Urinary bladder (tissue), 4 donors: ENCODE measurements around the gene MATR3. TPM values are rescaled to one million over a fixed set of nuclear protein-coding genes. Genes with fewer than 3 reads are reported as not detected.
A peak's percentile ranks its signal among the peaks of the same experiment; 100 is the strongest.

Source experiments
- DNase-seq: peaks from one replicate; pipeline ENCODE4 v3.0.0-alpha.2; 2015; ENCODE audit errors: extremely low spot score
- H3K27ac ChIP-seq: one replicate; pipeline ENCODE4 v1.5.1; 2013; ENCODE audit warnings: low read depth, mild to moderate bottlenecking, moderate library complexity
- H3K36me3 ChIP-seq: one replicate; pipeline ENCODE4 v1.6.1; 2013; ENCODE audit warnings: mild to moderate bottlenecking, moderate library complexity; ENCODE audit not compliant: insufficient read depth
- H3K4me1 ChIP-seq: one replicate; pipeline ENCODE4 v1.6.1; 2013; ENCODE audit warnings: mild to moderate bottlenecking, moderate library complexity; ENCODE audit not compliant: insufficient read depth
- H3K4me3 ChIP-seq: one replicate; pipeline ENCODE4 v1.5.1; 2013; ENCODE audit warnings: low read depth, low read length
- WGBS: extraction: QIAGEN DNeasy Blood & Tissue Kit; methylation state at CpG from one replicate; pipeline ENCODE4 v1.1.7; 2013; 5-methylcytosine and 5-hydroxymethylcytosine counted together
- polyA plus RNA-seq: library from polyadenylated mRNA; stranded (reverse); fragments of 200-250 nt; gene quantifications from one replicate; pipeline ENCODE4 v1.2.3, GENCODE V29; 2013
- total RNA-seq: library from RNA; depleted of rRNA; stranded (reverse); fragments of >200 nt; gene quantifications from one replicate; pipeline ENCODE4 v1.2.3, GENCODE V29; 2014
- donor health status: healthy with polysubstance abuse.
- donor health status: healthy.

Gene MATR3
- total and polyA plus RNA-seq, 2 donors, result 163 to 454 TPM

- no peak for DNase-seq
- no peak overlapping the region for H3K4me3 ChIP-seq
- H3K4me1 ChIP-seq, result no peaks in the 10 kb centered on the region
- H3K36me3 ChIP-seq, result peaks cover 5% of the 10 kb centered on the region
- H3K27ac ChIP-seq, result no peak overlapping the region
- 26% methylated on average over 2 of the region's 2 CpGs for WGBS
Observed at GRCh38 chr5:139363937-139364336, 70.4 kb downstream of the MATR3 start.

DNA sequence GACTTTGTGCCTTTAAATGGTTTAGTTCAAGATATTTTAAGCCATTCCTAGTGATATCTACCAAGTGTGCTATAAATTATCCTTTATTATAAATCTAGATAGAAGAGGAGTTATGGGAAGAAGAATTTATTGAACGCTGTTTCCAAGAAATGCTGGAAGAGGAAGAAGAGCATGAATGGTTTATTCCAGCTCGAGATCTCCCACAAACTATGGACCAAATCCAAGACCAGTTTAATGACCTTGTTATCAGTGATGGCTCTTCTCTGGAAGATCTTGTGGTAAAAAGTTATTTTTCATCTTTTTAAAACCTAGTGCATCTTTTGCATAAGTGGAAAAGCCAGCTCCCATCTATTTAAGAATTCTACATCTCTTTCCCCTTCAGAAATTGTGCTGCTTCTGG, 70.9 kb downstream of the MATR3 start:
- no peak overlapping the region for H3K27ac ChIP-seq
- no peaks in the 10 kb centered on the region for H3K4me1 ChIP-seq
- peak; percentile 72 for DNase-seq
- H3K36me3 ChIP-seq, result peaks cover 5% of the 10 kb centered on the region
- WGBS, result 29% methylated on average over 2 of the region's 2 CpGs
- no peak overlapping the region for H3K4me3 ChIP-seq

DNA sequence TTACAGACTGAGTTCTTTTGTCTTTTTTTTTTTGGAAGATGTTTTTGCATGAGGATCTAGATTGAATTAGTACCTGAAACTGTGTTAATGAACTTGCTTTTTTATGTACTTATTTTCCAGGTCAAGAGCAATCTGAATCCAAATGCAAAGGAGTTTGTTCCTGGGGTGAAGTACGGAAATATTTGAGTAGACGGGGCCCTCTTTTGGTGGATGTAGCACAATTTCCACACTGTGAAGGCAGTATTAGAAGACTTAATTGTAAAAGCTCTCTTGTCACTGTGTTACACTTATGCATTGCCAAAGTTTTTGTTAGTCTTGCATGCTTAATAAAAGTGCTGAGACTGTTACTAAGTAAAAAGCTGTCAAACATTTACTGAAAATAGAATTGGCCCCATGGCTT, 75.1 kb downstream of the MATR3 start:
- H3K4me3 ChIP-seq, result no peak overlapping the region
- H3K36me3 ChIP-seq, result peaks cover 7% of the 10 kb centered on the region
- 72% methylated on average over 2 of the region's 2 CpGs for WGBS
- no peaks in the 10 kb centered on the region for H3K4me1 ChIP-seq
- no peak overlapping the region for H3K27ac ChIP-seq
- DNase-seq, result no peak

DNA sequence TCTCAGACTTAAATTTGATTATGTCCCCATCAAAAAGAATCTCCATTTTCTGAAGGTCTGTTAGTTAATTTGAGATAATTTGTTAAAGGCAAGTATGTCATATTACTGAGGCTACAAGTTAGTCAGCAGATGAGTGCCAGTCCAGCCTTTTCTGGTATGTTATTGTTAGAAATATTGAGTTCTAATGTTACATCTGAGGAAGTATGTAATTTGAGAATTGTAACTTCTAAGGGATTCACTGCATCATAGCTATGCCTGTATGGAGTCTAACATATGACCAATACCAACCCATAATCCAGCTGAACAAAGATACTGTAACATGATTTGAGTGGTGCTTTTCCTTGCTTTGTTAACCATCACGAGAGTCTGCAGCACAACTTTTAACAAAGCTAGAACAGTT, 75.6 kb downstream of the MATR3 start:
- DNase-seq, result no peak
- 83% methylated on average over 1 of the region's 1 CpG for WGBS
- Histone ChIP-seq H3K4me3 (no peak overlapping the region), H3K36me3 (peaks cover 7% of the 10 kb centered on the region), H3K4me1 (no peaks in the 10 kb centered on the region), H3K27ac (no peak overlapping the region)

GRCh38 chr5:139371482-139372435, 78.2 kb downstream of the MATR3 start:
- H3K27ac ChIP-seq, result no peak overlapping the region
- H3K4me3 ChIP-seq, result no peak overlapping the region
- no peak for DNase-seq
- no peaks in the 10 kb centered on the region for H3K4me1 ChIP-seq
- H3K36me3 ChIP-seq, result peaks cover 5% of the 10 kb centered on the region
- 72% methylated on average over 7 of the region's 7 CpGs for WGBS

DNA sequence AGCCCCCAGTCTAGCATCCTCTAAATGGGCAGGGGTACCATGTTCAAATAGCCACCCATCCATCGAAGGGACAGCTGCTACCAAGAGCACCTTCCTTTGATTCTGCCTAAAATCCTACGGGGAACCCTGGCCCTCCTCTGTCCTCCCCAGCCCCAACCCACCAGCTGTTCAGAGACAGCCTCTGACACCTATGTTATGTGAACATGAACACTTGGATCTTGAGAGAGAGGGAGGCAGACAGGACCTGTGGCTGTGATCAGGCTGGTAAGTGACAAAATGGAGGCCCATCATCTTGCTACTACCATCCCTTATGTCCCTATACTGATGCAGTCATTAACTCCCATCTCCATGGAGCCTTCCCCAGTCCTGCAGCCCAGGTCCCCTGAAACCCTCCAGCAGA, 81.4 kb downstream of the MATR3 start:
- no peak for DNase-seq
- H3K36me3 ChIP-seq, result peaks cover 2% of the 10 kb centered on the region
- no peak overlapping the region for H3K4me3 ChIP-seq
- no peaks in the 10 kb centered on the region for H3K4me1 ChIP-seq
- 94% methylated on average over 2 of the region's 2 CpGs for WGBS
- H3K27ac ChIP-seq, result no peak overlapping the region

DNA sequence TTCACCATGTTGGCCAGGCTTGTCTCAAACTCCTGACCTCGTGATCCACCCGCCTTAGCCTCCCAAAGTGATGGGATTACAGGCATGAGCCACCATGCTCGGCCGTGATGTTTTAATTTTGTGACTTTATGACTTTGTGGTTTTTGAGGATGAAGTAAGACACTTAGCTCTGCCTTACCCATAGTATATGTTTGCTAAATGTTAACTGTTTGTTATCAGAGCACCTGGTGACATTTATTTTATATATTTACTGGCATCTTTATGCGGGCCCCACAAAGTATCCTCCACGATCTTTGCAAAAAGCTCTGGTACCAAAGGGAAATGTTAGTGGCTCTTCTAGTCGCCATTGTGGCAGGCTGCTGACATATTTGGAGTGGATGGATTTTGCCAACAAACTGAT, 82.8 kb downstream of the MATR3 start:
- 88% methylated on average over 7 of the region's 7 CpGs for WGBS
- H3K36me3 ChIP-seq, result peaks cover 2% of the 10 kb centered on the region
- no peak for DNase-seq

GRCh38 chr5:139377226-139377625, 83.7 kb downstream of the MATR3 start:
- 92% methylated on average over 3 of the region's 3 CpGs for WGBS

More for the DNA sequence above, 82.8 kb downstream of the MATR3 start:
- H3K27ac ChIP-seq, result no peak overlapping the region
- H3K4me1 ChIP-seq, result no peaks in the 10 kb centered on the region
- H3K4me3 ChIP-seq, result no peak overlapping the region

DNA sequence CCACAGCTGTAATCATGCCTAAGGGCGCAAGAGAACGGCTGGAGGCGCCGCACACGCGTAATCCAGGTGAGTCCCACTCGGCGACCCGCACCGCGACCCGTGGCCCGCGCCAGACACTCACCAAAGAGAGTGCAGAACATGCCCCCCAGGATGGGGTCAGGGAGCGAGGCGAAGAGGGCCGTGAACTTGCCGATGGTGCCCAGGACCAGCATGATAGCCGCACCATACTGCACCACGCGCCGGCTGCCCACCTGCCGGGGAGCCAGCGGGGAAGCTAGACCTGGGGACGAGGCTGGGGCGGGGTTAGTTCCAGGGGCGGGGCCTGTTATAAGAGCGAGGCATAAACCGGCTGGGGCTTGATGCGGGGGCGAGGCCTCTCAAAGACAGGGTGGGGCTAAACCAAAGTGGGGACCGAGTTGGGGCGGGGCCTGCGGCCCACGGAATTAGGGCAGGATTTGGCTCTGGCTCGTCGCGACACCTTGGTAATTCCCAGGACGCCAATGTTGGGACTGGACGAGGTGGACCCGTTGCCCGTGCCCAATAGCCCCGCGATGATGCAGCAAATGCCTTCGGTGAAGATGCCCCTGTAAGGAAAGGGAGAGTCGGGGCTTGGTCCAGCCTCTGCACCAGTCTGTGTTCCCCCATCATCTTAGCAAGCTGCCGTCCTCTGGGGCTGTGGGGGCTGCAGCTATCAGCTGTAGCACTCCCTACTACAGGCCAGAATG, 84.7 kb downstream of the MATR3 start:
- 61% methylated on average over 47 of the region's 47 CpGs for WGBS
- Histone ChIP-seq H3K4me1 (no peaks in the 10 kb centered on the region), H3K27ac (no peak overlapping the region), H3K4me3 (no peak overlapping the region), H3K36me3 (no peaks in the 10 kb centered on the region)
- DNase-seq, result no peak

More at GRCh38 chr5:139377226-139377625, 83.7 kb downstream of the MATR3 start:
- DNase-seq, result no peak
- Histone ChIP-seq H3K36me3 (no peaks in the 10 kb centered on the region), H3K4me3 (no peak overlapping the region), H3K4me1 (no peaks in the 10 kb centered on the region), H3K27ac (no peak overlapping the region)

DNA sequence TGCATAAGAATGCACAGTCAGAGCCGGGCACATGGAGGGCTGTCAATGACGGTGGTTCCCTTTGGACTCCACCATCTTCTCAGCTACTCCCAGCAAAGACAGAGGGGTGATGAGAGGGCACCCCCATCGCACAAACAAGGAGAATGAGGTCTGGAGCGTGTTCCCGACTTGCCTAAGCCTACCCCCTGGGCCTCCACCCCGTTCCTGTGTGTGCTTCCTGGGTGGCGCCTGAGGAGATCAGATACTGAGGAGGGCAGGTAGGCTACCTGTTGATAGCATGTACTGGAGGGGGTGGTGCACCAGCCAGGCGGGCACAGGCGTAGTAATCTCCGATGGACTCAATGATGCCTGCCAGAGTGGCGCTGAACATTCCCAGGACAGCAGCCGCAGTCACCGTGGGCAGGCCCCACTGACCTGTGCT, 85.4 kb downstream of the MATR3 start:
- Histone ChIP-seq H3K36me3 (no peaks in the 10 kb centered on the region), H3K27ac (no peak overlapping the region), H3K4me3 (no peak overlapping the region), H3K4me1 (no peaks in the 10 kb centered on the region)
- WGBS, result 83% methylated on average over 13 of the region's 13 CpGs
- DNase-seq, result no peak

- Histone ChIP-seq H3K4me3 (no peak overlapping the region), H3K36me3 (no peaks in the 10 kb centered on the region), H3K4me1 (no peaks in the 10 kb centered on the region), H3K27ac (no peak overlapping the region)
- 88% methylated on average over 15 of the region's 15 CpGs for WGBS
- DNase-seq, result no peak
Observed at GRCh38 chr5:139379626-139380449, 86.3 kb downstream of the MATR3 start.
